T-helper 9 cell (primary cell): Measurements from ENCODE around the gene SERINC3.
"Not testable (repeated sequence)": the region's sequence is repeated elsewhere in the genome, so short reads cannot be mapped to it uniquely, and the experiment has no call there.

Source experiments
- DNase-seq: peaks from one replicate; pipeline ENCODE4 v3.0.0-alpha.2; 2020
- total RNA-seq, 2 donors: gene quantifications; one replicate each; lab custom pipeline; 2026; lab: John Stamatoyannopoulos, UW

The SERINC3 gene
- 125 to 255 reads per million in 2 donors for total RNA-seq

DNA sequence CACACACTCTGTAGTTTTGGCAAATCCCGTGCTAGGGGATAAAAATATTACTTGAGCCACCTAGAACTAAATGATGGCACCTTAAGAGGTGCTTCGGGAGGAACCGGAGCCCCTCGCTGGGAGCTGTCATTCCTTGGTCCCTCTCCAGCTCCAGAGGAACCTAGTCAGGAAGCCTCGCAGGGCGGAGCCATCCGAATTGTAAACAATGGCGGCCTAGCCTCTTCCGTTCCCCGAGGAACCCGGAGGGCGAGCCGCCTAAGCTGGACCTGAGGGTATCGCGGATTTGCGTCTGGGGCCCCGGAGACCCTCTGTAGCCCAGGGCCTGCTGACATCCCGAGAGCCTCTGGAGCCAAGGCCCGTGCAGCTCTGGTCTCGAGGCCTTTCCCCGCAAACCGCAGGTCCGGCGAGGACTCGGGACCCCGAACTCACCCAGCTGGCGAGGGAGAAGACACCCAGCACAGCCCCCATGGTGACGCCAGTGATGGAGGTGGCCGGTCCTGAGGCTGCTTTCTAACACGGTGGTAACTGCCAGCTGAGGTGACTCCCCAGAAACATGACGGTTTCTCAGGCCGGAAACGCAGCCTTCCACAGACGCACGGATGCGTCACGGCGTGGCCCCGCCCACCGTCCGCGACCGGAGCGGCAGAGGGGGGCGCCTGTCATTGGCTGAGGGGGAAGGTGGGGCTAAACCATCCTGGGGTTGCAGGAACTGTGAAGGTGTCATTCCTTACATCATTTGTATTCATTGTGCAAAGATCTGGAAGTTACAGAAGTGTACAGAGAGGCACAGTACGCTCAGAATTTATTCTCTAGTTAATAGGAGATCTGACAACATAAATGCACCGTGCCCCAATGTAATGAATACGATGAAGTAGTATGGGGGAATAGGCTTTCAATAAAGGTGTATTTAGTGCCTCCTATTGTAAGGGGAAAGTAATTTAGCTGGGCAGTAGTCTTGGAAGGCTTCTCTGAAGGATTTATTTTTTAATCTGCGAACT lies at the start of gene SERINC3:
Gene SERINC3, minus strand, starts transcription at position 587 of the 998 bp plus-strand sequence. Its CDS starts 119 bp downstream, at position 468.
- peak; percentile 97 for DNase-seq

DNA sequence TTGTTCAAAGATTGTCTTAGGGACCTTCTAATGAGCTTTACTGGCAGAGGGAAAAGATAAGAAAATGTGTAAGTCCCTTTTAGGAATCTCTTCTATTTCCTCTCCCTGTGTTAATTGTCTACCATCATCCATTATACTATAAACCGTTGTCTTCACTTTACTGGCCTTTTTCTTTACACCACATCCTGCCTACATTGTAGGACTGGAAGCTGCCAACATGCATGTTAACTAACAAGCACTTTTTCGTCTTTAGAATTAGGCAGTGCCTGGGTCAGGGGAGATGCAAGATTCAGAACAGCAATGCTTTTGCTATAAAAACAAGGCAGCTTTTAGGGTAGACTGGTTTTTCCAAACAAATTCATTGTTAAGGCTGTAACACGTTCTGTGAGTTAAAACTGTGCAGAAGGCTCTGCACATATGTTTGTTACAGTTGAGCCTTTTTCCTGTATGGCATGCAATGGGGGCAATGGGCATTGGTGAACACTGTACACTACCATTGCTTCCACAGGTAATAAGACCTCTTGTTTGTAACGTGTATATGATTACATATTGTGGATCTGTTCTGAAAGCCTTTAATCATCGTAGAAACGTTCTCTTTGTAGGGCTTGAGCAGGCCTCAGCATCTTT lies 49.6 kb upstream of the SERINC3 start:
- no peak for DNase-seq

DNA sequence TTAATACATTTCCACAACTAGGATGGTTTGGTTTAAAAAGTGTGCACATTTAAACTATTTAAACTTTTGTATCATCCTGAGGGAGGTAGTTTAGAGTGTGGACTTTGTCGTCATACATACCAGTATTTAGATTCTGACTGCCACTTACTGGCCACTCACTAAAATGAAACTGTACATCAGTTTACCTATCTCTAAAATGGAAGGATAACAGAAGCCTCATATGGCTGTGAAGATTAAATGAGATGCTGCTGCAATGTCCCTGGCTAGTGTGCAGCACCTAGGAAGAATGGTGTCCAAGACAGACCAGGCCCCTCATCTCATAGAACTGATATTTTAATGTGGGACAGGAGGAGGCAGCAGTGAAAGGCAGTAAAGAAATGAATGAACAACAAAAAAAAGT lies 48.5 kb upstream of the SERINC3 start:
- DNase-seq: no peak

DNA sequence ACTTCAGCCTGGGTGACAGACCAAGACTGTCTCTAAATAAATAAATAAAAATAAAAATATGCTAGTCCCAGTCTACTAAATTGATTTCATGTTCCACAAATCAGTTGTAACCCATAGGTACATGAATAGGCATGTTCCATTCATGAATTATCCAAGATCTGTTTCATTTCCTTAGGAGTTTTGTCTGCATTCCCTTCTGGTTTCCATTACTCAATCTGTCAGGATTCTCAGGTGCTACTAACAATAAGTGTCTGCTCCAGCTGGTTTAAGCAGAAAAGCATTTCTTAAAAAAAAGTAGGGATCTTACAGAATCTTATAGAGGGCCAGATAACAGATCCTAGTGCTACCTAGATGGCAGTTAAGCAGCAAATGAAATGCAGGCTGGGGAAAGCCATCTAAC lies 44.9 kb upstream of the SERINC3 start:
- DNase-seq: no peak

DNA sequence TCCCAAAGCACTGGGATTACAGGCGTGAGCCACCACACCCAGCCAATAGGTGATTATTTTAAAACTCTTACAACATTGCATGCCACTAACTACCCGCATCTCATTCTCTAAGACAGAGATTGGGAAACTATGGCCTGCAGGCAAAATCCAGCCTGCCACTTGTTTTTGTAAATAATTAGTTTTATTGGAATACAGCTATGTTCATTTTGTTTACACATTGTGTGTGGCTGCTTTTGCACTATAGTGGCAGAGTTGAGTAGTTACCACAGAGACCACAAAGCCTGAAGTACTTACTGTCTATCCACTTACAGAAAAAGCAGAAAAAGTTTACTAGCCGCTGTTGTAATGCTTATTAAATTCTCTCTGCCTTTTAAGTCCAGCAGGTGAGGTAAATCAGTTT lies 44.1 kb upstream of the SERINC3 start:
- DNase-seq: no peak

DNA sequence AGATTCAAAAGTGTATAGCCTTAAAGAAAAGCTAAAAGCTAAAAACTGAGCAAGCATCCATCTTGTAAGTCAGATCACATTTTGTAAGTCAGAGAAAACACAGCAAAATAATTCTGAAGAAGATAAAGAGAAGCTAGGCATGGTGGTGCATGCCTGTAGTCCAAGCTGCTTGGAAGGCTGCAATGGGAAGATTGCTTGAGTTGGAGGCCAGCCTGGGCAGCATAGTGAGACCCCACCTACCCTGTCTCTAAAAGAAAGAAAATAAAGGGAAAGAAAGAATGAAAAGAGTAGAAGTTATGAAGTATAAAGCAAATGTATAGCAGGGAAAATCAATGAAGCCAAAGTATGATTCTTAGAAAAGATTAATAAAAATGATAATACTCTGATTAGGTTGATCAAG lies 40.0 kb upstream of the SERINC3 start:
- no peak for DNase-seq

DNA sequence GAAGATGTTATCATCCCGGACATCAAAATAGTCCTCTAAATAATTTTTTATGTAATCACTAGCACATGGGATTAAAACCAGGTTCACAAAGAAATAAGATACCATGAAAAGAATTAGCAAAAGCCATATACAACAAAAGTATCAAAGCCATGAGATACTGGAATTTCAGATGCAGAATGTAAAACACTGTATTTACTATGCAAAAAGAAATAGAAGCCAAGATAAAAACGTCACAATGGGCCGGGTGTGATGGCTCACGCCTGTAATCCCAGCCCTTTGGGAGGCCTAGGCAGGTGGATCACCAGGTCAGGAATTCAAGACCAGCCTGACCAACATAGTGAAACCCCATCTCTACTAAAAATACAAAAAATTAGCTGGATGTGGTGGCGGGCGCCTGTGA lies 38.9 kb upstream of the SERINC3 start:
- not testable (repeated sequence) for DNase-seq

DNA sequence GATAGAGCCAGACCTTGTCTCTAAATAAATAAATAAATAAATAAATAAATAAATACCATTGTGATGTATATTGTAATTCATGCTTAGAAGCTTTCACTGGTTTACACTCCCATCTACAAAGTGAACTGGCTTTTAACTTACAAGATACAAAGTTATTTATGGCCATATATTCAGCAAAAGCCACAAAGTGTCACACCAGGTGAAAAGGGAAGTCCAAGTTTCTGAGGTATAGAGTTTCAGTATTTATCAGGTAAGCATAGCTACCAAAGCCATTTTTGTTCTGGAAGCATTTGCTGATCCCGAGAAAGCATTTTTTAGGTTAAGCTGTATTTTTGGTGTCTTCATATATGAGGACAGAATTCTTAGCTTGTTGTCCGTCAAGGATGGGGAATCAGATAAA lies 38.4 kb upstream of the SERINC3 start:
- no peak for DNase-seq

DNA sequence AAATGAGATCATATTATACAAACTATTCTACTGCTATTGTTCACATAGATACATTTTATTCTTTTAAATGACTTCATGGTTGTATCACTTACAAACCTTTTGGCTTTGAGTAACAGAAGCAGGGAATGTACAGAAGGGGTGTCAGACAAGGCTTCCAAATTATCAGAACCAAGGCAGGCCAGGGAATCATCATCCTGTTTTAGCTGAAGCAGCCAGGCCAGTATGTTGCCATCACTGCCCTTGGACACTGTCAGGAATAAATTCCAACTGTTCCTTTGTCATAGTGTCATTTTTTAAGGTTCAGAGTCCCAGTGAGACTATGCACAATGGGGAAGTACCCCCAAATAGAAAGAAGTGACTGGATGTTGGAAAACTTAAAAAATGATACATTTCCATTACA lies 37.4 kb upstream of the SERINC3 start:
- DNase-seq: no peak

DNA sequence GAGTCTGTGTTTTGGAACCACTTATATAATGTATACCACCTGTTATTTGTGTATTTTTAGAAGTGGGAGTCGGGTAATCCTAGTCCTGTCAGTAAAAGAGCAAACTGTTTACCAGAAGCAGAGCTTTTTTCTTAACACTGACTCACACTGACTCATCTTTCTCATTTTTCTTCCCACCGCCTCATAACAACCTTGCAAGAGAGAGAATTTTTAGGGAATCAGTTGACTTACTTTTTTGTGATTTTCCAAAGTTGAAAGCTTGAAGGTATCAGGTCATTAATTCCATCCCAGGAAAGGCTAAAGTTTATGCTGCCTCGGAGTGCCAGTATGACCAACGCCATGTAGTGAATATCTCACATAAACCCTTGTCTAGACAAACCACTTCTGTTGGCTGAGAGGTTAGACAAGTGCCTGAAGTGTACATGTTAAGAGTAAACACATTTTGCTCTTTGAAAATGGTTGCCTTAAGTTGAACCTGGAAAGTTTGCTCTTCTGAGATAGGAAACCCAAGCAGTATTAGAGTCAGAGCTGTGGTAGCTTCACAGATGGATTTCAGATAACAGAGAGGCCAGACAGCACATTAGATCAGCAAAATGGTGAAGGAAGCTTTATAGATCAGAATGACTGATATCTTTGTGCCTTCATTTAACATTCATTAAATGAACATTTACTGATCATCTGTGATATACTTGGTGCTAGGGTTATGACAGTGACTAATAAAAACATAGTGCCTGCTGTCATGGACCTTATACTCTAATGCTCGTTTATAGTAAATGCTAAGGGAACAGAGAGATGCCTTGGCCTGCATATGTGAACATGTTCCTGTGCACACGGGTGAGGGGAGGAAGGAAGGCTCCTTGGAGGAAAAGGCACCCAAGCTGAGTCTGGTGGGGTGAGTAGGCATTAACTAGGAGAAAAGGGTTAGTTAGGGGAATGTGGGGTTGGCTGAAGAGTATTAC lies 31.4 kb upstream of the SERINC3 start:
- no peak for DNase-seq

DNA sequence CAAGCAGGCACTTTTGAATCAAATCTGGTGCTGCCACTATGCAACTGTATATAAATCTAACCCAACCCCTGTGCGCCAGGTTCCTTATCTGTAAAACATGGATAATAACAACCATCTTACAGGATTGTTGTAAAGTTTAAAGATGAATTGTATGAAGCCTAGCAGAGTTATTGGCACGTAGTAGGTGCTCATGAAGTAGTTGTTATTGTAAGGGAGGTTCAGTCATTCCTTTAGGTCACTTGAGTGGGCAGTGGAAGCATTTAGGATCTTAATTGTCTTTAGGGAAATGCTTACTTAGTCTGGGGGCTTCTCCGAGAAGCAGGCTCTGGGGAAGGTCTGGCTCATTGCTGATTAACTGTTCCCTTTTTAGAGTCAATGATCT lies 30.7 kb upstream of the SERINC3 start:
- no peak for DNase-seq

DNA sequence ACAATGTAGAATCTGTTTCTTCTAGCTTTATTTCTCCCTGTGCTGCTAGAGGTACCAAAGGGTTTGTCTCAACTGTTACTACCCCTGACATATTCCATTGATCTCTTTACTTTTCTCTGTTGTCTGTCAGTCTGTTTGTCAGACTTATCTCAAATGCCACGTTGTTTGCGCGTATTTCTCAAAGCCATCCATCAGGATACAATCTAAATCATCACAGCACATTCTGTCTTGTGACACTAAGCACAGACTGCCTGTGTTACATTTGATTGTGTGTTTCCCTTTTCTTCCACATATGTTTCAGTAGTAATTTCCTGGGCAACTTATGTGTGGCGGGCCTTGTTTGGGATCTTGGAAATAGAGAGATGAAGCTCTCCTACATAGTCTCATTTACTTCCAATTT lies 30.2 kb upstream of the SERINC3 start:
- DNase-seq: no peak

DNA sequence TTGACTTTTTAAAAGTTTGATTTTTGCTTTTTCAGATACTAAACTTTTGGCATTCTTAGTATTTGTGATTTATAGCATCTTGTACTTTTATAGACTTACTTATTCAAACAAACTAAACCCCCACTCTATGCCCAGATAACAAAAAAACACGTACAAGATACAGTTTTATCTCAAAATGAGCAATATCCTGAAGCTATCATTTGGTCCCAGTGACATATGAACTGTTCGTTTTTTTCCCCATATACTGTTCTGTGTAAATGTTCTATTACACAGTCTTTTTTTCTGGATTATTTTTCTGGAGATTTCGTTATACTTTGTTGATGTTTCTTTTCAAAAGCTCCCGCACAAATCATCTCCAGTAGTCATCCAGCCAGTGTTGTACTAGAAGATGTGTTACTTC lies 27.3 kb upstream of the SERINC3 start:
- no peak for DNase-seq

DNA sequence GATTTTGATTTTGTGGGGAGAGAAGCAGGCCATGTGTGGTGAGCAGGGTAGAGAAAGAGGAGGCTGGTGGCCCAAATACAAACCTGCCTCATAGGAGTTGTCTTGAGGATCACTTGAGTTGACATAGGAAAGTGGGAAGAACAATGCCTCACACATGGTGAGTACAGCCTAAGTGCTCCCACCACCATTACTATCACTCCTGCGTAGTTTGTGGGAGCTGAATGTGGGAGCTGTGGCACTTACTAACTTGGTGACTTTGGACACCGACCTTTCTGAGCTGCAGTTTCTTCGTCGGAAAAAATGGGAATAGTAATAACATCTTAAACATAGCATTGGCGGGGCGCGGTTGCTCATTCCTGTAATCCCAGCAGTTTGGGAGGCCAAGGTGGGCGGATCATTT lies 25.5 kb upstream of the SERINC3 start:
- DNase-seq: no peak

DNA sequence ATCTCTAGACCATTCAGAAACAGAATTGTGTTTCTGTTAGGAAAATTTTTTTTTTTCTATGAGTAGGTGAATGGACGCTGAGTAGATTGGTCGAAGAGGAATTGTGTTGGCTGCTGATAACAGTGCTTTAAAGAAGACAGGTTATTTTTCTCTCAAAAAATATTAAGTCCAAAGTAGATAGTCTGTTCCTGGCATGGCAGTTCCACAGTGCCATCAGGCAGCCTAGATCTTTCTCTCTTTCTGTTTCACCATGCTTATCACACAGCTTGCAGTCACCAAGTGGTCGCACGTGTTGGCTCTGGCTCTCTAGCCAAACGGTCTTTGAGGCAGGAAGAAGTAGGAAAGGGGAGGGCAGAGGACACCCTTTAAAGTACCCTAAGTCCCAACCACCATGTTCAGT lies 22.4 kb upstream of the SERINC3 start:
- no peak for DNase-seq

DNA sequence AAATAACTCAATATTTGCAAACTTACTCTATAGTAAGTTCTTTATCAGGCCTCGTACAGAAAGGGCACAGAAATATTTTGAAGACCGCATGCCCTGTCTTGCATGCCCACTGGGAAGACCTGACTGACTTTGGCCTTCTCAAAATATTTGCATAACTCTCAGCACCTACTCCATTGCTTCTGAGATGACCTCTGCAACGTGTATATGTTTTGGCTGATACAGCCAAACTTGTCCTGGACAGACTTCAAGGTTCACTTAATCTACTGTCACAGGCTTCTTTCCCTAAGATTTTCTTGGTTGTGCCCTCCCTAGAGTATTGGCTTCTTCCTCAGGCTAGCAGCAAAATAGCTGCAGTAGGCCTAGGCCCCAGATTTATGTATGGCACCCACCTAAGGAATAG lies 21.5 kb upstream of the SERINC3 start:
- no peak for DNase-seq

DNA sequence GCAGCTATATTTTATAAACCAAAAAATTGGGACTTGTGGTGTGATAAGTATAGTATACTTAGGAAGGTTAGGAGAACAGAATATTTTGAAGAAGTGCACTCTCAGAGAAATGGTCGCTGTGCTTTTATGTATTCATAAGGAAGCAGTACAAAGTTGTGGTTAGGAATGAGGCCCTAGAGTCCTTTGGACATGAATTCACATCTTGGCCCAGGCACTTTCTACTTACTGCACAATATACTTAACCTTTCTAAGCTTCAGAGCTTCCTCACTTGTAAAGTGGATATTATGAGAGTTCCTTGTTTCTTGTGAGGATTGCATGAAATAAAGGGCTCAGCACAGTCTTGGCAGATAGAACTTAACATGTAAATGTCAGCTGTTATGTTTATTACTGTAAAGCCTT lies 21.0 kb upstream of the SERINC3 start:
- no peak for DNase-seq

DNA sequence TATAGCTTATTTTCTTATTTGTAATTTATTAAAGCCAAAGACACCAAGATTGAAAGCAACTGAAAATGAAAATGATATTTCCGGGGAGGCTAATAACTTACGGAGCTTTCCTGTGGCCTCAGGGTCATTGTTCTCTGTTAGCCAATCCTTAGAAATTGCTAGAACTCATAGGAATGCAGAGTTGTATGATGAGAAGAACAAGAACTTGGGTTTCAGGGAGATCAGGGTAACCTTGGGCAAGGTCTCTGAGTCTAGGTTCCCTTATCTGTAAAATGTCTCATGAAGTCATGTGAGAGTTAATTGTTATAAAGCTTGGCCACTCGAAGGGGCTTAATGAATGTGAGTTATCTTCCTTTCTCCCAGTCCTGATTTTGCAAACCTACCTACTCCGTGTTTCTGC lies 20.1 kb upstream of the SERINC3 start:
- no peak for DNase-seq

DNA sequence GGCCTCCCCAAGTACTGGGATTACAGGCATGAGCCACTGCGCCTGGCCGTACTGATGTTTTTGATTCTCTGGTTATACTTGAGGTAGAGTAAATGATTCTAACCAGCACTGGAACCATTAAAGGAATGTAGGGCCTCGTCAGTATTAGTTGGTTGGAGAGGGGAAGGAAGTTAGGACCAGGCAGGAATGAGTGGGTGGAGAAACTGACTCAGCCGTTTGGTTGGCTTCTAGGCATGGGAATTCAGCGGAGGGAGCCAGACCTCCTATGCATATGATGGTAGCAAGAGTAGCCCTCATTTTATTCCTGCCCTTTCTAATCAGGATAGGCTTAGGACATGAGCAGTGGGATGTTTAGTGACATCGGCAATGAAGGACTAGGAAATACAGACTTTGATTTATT lies 19.0 kb upstream of the SERINC3 start:
- DNase-seq: no peak

DNA sequence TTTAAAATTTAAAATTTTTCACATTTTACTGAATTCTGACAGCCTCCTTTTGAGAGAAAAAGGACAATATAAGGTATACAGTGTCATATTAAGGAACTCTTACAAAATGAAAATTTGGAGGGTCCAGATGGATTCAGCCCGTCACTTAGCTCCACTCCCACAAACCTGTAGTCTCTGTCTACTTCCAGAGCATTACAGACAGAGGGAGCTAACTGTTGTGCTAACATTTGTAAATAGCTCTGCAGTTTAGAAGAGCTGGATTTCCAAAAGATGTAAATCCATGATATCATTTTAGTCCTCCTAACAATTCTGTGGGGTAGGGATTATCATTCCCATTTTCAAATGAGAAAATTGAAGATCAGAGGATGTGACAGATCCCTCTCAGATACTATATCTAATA lies 16.1 kb upstream of the SERINC3 start:
- no peak for DNase-seq

DNA sequence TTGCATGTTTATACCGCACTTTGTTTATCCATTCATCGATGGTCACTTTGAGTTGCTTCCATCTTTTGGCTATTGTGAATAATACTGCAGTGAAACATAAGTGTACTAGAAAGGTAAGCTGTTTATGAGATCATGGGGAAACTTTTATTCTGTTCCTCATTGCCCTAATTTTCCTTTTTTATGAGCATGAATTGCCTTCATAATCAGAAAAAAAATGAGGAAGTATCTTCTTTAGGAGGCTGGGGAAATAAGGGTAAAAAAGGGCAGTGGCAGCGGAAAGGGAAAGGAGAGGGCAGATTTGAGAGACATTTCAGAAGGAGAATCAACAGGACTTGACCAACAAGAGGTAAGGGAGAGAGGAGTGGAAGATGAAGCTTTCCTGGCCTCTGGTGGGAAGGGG lies 14.3 kb upstream of the SERINC3 start:
- DNase-seq: no peak

DNA sequence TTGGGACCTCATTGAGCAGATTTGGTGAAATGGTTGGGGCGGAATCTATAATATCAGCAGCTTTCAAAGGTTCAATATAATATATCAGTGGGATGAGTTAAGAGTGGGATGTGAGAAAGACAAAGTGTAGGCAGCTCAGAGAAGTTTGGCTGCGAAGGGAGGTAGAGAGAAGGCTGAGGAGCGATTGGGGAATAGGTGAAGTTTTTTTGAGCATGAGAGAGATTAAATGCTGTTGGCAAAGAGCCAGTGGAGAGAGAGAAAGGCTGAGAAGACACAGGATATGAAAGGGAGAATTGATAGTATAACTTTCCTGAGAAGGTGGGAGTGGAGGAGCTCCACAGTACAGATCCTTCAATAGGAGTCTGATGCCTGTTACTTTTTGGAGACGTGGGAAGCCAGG lies 12.1 kb upstream of the SERINC3 start:
- no peak for DNase-seq

DNA sequence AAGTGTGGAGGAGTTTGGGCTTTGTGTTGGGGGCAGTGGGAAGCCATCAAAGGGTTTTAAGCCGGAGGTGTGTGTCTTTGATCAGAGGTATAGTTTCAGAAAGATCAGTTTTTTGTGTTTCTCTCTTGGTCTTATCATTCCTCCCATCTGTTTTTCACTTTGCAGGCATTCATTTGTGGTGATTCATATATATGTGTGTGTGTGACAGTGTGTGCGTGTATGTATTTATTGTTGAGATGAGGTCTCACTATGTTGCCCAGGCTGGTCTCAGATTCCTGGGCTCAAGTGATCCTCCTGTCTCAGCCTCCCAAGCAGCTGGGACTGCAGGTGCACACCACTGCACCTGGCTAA lies 11.1 kb upstream of the SERINC3 start:
- no peak for DNase-seq
